Endodermal cell (in vitro differentiated cells): Measurements from ENCODE around the gene CEBPZ. TPM values are rescaled to one million over a fixed set of nuclear protein-coding genes. Genes with fewer than 3 reads are reported as not detected.

ENCODE experiments used
- DNase-seq: peaks from one replicate; pipeline ENCODE4 v3.0.0-alpha.2; 2017
- H3K27ac ChIP-seq: 2 replicates; pipeline ENCODE4 v1.5.1; 2013; ENCODE audit warnings: mild to moderate bottlenecking, low read depth, low read length, moderate library complexity
- H3K27me3 ChIP-seq: 2 replicates; pipeline ENCODE4 v1.6.1; 2013; ENCODE audit warnings: mild to moderate bottlenecking, low read length, moderate library complexity; ENCODE audit not compliant: insufficient read depth, control insufficient read depth, poor library complexity, severe bottlenecking
- H3K36me3 ChIP-seq: 2 replicates; pipeline ENCODE4 v1.7.0; 2013; ENCODE audit warnings: mild to moderate bottlenecking, low read length, moderate library complexity; ENCODE audit not compliant: control insufficient read depth, insufficient read depth
- H3K4me1 ChIP-seq: one replicate; pipeline ENCODE4 v1.7.0; 2013; ENCODE audit warnings: low read length; ENCODE audit not compliant: control insufficient read depth, insufficient read depth
- H3K4me3 ChIP-seq: 2 replicates; pipeline ENCODE4 v1.5.1; 2013; ENCODE audit warnings: mild to moderate bottlenecking, low read length, moderate library complexity
- H3K9ac ChIP-seq: 2 replicates; pipeline ENCODE4 v1.6.1; 2013; ENCODE audit warnings: mild to moderate bottlenecking, low read length, moderate library complexity; ENCODE audit not compliant: poor library complexity, severe bottlenecking; ENCODE audit errors: extremely low read depth
- H3K9me3 ChIP-seq: 2 replicates; pipeline ENCODE4 v1.6.1; 2013; ENCODE audit warnings: mild to moderate bottlenecking, low read length, moderate library complexity; ENCODE audit not compliant: control insufficient read depth
- H3K27ac Mint-ChIP-seq: 2 replicates; pipeline ENCODE4 v1.8.0; 2020; ENCODE audit warnings: mixed read lengths
- H3K27me3 Mint-ChIP-seq: 2 replicates; pipeline ENCODE4 v1.8.0; 2021; ENCODE audit warnings: mild to moderate bottlenecking, mixed read lengths; ENCODE audit not compliant: insufficient read depth
- H3K36me3 Mint-ChIP-seq: 2 replicates; pipeline ENCODE4 v1.8.0; 2020; ENCODE audit warnings: low read depth, mixed read lengths
- H3K4me1 Mint-ChIP-seq: 2 replicates; pipeline ENCODE4 v1.8.0; 2020; ENCODE audit warnings: mixed read lengths
- H3K4me3 Mint-ChIP-seq: 2 replicates; pipeline ENCODE4 v1.8.0; 2020; ENCODE audit warnings: mild to moderate bottlenecking, moderate library complexity, mixed read lengths
- H3K9me3 Mint-ChIP-seq: 2 replicates; pipeline ENCODE4 v1.8.0; 2020; ENCODE audit warnings: mild to moderate bottlenecking, mixed read lengths
- WGBS, 2 experiments: methylation state at CpG; one replicate each; pipeline versions ENCODE4 v1.1.5 to v1.1.7; 2013; ENCODE audit warnings: missing lambda C conversion rate in 2 of 2, mixed read lengths in 1 of 2; ENCODE audit not compliant: insufficient coverage in 1 of 2, insufficient read length in 1 of 2; 5-methylcytosine and 5-hydroxymethylcytosine counted together
- total RNA-seq, 2 donors: library from RNA; stranded (reverse); fragmentation: NEBNext Ultra II Directional in 1 of 2; extraction: Animal tissue kit (Norgen Biotek cat#: 25700) in 1 of 2; gene quantifications; 2 replicates in 1 of 2; 3 replicates in 1 of 2; pipeline ENCODE4 v1.2.1, GENCODE V29; 2021
- TF ChIP-seq, protein P1 (sequence below): fragments of 200-600 bp; sonication (generic); conservative IDR thresholded peaks from 2 replicates; pipeline ENCODE4 v1.5.0; 2021; ENCODE audit warnings: antibody characterized with exemption, mild to moderate bottlenecking

CEBPZ gene
- total RNA-seq, 2 donors from 2014 or later, result 66.9 to 80.5 TPM

- Mint-ChIP-seq H3K4me1 (no peaks in the 10 kb centered on the region), H3K27me3 (no peaks in the 10 kb centered on the region), H3K36me3 (no peaks in the 10 kb centered on the region), H3K27ac (no peak overlapping the region), H3K9me3 (peaks cover 32% of the 10 kb centered on the region), H3K4me3 (no peak overlapping the region)
- Histone ChIP-seq H3K4me3 (no peak overlapping the region), H3K36me3 (no peaks in the 10 kb centered on the region), H3K9ac (no peak overlapping the region), H3K27ac (no peak overlapping the region), H3K27me3 (no peaks in the 10 kb centered on the region), H3K9me3 (peaks cover 24% of the 10 kb centered on the region), H3K4me1 (no peaks in the 10 kb centered on the region)
- WGBS, 2 experiments, result 93 to 100% methylated on average over 1 to 2 of the region's 3 CpGs
- DNase-seq, result no peak
- TF ChIP-seq, protein P1, sequence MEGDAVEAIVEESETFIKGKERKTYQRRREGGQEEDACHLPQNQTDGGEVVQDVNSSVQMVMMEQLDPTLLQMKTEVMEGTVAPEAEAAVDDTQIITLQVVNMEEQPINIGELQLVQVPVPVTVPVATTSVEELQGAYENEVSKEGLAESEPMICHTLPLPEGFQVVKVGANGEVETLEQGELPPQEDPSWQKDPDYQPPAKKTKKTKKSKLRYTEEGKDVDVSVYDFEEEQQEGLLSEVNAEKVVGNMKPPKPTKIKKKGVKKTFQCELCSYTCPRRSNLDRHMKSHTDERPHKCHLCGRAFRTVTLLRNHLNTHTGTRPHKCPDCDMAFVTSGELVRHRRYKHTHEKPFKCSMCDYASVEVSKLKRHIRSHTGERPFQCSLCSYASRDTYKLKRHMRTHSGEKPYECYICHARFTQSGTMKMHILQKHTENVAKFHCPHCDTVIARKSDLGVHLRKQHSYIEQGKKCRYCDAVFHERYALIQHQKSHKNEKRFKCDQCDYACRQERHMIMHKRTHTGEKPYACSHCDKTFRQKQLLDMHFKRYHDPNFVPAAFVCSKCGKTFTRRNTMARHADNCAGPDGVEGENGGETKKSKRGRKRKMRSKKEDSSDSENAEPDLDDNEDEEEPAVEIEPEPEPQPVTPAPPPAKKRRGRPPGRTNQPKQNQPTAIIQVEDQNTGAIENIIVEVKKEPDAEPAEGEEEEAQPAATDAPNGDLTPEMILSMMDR, result no peak
Measured at GRCh38 chr2:37167636-37168180, 63.7 kb downstream of the CEBPZ start.

DNA sequence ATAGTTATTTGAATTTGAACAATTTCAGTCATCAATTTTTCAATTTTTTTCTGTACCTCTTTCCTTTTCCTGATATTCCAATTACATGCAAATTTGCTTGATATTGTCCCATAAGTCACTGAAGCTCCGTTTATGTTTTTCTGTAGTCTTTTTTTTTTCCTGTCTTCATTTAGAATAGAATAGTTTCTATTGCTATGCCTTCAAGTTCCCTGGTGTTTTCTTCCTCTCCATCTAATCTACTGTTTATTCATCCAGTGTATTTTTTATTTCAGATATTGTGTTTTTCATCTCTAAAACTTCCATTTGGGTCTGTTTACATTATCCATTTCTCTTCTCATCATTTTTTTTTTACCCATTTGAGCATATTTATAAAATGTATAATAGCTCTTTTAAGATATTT, 66.6 kb downstream of the CEBPZ start:
- WGBS, 2 experiments, result 60 to 100% methylated on average over 1 of the region's 1 CpG
- H3K27ac ChIP-seq, result no peak overlapping the region
- H3K9ac ChIP-seq, result no peak overlapping the region
- TF ChIP-seq, protein P1, result no peak
- Mint-ChIP-seq H3K4me1 (no peaks in the 10 kb centered on the region), H3K27me3 (no peaks in the 10 kb centered on the region), H3K27ac (no peak overlapping the region), H3K36me3 (no peaks in the 10 kb centered on the region), H3K4me3 (no peak overlapping the region), H3K9me3 (peaks cover 32% of the 10 kb centered on the region)
- no peak for DNase-seq
- no peaks in the 10 kb centered on the region for H3K36me3 ChIP-seq
- peaks cover 24% of the 10 kb centered on the region for H3K9me3 ChIP-seq
- H3K27me3 ChIP-seq, result no peaks in the 10 kb centered on the region
- no peaks in the 10 kb centered on the region for H3K4me1 ChIP-seq
- no peak overlapping the region for H3K4me3 ChIP-seq

DNA sequence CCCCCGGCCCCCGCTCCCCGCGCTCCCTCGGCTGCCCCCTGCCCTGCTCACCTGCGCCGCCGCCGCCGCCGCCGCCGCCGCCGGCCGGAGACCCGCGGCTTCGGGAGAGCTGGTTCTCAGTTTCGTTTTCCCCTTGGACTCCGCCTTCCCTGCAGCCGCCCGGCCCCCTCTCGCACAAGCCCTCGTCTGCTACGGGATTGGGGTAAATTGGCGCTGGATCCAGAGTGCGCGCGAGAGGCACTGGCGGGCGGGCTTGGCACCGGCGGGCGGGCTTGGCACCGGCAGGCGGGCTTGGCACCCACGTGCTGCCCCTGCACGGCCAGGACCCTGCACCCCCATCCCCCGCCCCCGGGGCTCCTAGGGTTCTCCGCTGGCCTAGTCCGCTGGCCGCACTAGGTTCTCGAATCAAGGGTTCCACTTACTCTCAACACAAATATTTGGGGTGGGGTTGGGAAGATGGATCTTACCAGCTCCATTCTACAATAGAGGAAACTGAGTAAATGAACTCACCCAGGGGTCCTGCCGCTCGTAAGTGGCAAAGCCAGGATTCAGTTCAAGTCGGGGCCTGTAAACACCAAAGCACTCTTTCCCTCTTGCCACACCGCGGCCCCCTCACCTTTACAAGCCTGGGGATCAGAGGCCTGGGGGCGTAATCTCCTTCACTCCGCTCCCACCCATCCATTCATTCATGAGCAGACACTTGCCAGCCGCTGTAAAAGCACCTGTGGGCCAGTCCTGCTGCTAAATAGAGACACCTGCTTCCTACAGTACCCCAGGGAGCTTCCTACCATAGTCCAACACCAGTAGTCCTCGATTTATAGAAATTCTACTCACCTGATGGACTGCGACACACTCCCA, 74.3 kb downstream of the CEBPZ start, which contains the start of gene EIF2AK2:
EIF2AK2 (minus strand) TSS at position 124 of the 858 bp plus-strand sequence. CDS start 9,174 bp downstream, outside the sequence.
- Mint-ChIP-seq H3K4me1 (peaks cover 13% of the 10 kb centered on the region), H3K4me3 (peak within 1 kb of the TSS; percentile 73), H3K36me3 (peaks cover 23% of the 10 kb centered on the region), H3K27ac (peak within 1 kb of the TSS; percentile 84), H3K27me3 (peaks cover 4% of the 10 kb centered on the region), H3K9me3 (no peaks in the 10 kb centered on the region)
- WGBS, 2 experiments, result 19 to 94% methylated on average over 8 to 55 of the region's 55 CpGs
- Histone ChIP-seq H3K9me3 (peaks cover 4% of the 10 kb centered on the region), H3K36me3 (peaks cover 12% of the 10 kb centered on the region), H3K4me3 (peak within 1 kb of the TSS; percentile 88), H3K9ac (peak within 1 kb of the TSS; percentile 79), H3K4me1 (no peaks in the 10 kb centered on the region), H3K27ac (peak within 1 kb of the TSS; percentile 24), H3K27me3 (no peaks in the 10 kb centered on the region)
- peak; percentile 95 for DNase-seq
- TF ChIP-seq, protein P1, result no peak
